GM21528 (cell line): ENCODE results near the gene GRIK5.
"Not testable (repeated sequence)": the region's sequence is repeated elsewhere in the genome, so short reads cannot be mapped to it uniquely, and the experiment has no call there.

ENCODE experiments used
- ATAC-seq: cut with Tn5 transposase; IDR thresholded peaks from one replicate; pipeline ENCODE4 v1.9.1; 2021; ENCODE audit warnings: mild to moderate bottlenecking, moderate library complexity; ENCODE audit not compliant: unreplicated experiment, low FRiP score

Gene GRIK5

GRCh38 chr19:42023121-42023942 lies 46.7 kb downstream of the GRIK5 start:
- no peak for ATAC-seq

DNA sequence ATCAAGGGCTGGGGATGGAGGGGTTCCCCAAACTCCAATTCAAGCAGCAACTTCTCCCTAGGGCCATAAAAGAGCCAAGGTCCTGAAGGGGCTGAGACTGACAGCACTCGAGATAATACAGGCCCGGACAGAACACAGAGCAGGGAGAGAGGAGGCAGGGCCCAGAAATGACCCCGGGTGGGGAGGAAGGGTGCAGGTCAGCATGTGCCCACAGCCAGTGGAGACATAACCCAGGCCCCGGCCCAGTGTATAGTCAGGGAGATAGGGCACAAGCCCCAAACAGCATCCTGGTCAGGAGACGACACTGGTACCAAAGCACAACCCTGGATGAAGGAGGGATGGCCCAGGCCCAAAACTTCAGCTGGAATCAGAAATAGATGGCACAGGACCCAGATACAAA lies 47.4 kb downstream of the GRIK5 start:
- no peak for ATAC-seq

DNA sequence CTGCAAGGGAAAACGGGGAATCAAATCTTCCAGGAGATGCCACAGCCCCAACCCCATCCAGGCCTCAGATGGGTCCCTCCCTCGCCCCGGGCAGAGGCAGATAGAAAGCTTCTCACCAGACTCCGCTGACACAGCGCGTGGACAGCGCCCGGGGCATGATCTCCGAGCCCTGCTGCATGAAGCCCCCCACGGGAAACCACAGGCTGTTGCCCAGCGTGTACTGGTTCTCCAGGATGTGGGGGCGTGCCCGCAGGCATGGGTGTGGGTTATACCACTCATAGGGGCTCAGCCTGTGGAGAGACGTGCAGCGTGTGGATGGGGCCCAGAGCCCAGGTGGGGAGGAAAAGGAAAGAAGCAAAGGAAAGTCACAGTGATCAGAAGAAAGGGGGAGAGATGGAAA lies 48.8 kb downstream of the GRIK5 start:
- no peak for ATAC-seq

DNA sequence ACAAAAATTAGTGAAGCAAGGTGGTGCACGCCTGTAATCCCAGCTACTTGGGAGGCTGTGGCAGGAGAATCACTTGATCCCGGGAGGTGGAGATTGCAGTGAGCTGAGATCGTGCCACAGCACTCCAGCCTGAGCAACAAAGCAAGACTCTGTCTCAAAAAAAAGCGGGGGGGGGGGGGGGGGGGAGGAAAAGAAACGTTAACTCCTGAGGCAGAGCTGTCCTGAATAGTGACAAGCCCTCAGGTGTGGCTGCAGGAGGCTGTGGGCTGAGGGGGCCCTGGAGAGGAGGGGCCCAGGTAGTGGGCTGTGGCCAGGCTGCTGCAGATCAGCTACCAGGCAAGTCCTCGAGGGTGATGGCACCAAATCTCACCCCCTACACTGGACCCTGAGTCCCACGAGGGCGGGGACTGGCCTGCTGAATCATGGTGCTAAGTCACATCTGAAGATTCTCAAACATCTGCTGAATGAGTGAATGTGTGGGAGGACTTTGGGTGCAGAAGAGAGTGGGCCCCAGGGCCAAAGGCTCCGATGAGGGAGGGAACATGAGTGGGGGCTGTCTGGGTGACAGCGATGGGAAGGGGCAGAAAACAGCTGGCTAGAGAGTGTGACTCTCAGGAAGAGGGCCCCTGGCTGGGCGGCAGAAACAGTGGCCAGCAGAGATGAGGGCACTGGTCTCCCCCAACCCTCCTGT lies 51.4 kb downstream of the GRIK5 start:
- no peak for ATAC-seq

- no peak for ATAC-seq
Observed at GRCh38 chr19:42017040-42017439, 53.0 kb downstream of the GRIK5 start.

DNA sequence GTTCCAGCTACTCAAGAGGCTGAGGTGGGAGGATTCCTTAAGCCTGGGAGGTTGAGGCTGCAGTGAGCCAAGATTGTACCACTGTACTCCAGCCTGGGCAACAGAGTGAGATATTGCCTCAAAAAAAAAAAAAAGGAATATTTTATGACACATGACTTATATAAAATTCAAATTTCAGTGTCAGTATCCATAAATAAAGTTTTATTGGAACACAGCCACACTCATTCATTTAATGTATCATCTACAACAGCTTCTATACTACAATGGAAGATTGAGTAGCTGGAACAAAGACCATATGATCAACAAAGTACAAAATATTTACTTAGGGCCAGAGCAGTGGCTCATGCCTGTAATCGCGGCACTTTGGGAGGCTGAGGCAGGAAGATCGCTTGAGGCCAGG lies 57.3 kb downstream of the GRIK5 start:
- ATAC-seq = not testable (repeated sequence)

DNA sequence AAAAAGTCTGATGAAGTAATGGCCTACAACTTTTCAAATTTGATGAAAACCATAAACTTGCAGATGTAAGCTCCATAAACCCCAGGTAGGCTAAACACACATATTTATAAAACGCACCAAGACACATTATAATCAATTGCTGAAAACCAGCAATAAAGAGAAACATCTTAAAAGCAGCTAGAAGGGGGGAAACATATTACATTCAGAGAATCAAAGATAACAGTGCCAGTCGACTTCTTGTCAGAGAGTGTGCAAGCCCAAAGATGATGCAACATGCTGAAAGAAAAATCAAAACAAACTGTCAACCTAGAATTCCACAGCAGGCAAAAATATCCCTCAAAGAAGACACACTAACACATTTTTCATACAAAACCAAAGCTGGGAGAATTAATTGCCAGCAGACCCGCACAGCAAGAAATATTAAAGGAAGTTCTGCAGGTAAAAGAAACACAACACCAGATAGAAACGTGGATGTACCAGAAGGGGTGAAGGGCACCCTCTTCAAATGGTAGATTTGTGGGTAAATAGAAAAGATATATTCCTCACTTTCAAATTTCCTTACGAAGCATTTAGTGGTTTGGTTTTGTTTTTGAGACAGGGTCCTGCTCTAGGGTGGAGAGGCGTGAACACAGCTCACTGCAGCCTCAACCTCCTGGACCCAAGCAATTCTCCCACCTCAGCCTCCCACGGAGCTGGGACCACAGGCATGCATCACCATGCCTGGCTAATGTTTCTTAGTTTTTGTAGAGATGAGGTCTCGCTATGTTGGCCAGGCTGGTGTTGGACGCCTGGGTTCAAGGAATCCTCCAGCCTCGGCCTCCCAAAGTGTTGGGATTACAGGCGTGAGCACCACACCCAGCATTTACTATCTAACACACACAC lies 59.5 kb downstream of the GRIK5 start:
- ATAC-seq = no peak

GRCh38 chr19:42006569-42006968 lies 63.4 kb downstream of the GRIK5 start:
- no peak for ATAC-seq

DNA sequence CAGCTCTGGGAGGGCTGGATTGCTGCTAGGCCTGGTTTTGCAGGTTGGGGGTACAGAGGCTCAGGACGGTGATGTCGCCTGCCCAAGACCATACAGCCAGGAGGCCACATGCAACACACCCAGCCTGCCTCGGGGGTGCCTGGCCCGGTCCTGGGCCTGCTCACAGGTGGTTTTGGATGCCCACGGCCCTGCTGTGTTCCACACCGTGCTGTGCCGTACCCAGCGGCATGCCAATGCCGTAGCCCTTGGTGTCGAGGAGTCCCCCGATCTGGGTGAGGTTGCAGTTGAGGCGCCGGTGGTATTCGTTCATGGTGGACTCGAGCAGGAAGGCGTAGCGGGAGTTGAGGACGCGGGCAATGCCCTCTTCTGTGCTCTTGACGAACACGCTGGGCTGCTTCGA lies 64.5 kb downstream of the GRIK5 start:
- ATAC-seq = no peak

DNA sequence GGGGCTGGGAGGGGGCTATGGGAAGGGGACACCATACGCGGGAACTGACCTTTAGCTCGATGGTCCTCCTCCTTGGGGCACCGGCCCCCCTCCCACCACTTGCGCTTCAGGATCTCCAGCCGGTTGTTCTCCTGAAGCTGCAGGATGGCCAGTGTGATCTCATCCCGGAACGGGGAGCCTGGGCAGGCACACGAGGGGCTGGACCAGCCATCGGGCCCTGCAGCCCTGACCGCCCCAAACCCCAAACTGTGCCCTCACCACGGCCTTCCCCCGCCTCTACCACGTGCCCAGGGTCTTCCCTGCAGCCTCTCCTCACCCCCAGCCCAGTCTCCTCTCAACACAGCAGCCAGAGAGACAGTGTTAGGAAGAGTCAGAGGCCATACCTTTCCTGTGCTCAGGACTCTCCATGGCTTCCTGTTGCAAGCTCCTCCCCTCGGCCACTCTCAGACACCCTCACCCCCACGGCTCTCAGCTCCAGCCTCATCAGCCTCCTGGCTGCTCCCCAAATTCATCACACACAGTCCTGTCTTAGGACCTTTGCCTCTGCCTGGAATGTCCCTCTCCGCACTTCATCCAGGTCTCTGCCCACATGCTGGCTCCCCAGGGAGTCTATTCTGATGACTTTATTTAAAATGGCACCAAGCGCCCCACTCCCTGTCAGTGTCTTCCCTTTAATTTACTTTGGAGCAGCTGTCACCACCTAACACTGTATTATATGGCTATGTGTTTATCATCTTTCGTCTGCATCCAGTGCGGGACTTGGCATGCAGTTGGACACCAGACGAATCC lies 66.3 kb downstream of the GRIK5 start:
- no peak for ATAC-seq

- ATAC-seq = no peak
Observed at GRCh38 chr19:41999878-42000208, 70.2 kb downstream of the GRIK5 start.

GRCh38 chr19:41999071-41999877 lies 70.7 kb downstream of the GRIK5 start:
- ATAC-seq = no peak

DNA sequence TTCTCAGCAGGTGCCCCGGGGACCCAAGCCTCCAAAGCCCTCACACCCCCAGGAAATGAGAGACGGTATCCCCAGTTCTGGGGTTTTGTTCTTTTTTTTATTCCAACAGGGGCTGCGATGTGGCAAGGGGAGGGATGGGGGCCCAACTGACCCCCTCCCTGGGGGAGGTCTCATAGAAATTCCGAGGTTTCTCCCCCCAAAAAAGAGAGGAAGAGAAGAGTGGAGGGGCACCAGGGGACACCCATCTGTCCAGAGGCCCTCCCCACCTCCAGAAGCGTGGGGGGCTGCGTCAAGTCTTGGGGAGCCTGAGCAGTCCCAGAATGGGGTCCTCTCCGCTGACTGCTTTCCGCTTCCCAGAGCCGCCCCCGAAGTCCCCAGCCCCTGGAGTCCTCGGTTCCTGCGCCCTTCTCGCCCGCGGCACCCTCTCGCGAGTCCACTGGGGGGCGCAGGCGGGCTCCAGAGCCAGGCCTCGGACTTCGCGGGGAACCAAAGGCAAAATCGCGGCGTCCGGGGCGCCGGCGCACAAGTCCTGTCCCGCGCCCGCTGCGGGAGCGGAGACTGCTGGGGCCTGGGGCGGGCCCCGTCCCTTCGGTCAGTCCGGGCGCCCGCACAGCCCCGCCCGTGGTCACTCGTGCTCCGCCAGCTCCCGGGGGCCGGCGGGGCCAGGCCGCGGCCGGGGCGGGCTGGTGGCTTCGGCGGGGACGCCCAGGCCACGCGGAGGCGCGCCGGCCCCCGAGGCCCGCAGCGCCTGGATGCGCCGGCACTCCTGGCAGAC lies 71.6 kb downstream of the GRIK5 start:
- no peak for ATAC-seq

- ATAC-seq = no peak
Observed at GRCh38 chr19:41997851-41998229, 72.2 kb downstream of the GRIK5 start.

- no peak for ATAC-seq
Observed at GRCh38 chr19:41997121-41997850, 72.7 kb downstream of the GRIK5 start.

- ATAC-seq = no peak
Observed at GRCh38 chr19:41995959-41996797, 73.8 kb downstream of the GRIK5 start.
